ENCODE measurements around the gene DMD.

DNA sequence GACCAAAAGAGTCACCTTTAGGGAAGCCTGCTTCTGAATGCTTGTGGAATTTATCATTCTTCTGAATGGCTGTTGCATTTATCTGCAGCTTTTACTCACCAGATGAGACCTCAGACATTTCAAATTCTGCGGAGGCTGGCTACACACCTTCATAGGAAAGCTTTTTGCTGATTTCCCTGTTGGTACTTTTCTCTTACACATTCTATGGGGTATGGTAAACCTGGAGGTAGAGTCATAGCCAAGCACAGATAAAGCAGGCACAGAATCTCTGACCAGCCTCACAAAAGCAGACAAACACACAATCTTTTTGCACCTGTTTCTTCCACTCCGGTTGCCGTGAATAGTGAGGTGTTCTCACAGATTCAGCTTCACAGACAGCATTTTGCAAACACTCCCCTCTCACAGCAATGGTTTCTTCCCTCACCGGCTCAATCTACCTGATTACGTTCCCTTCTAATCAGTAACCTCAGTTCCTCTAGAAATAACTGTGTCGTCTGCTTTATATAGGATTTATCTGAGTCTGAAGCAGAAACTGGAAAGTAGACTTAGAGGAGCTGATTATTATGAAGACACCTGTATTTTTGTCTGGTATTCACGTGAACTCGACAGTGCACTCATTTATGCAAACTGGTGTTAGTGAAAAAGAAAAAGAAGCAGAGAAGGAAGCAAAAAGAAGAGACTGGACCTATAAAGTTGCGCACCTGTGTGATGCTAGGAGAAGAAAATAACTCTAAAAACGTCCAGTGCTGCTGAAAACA lies 83.1 kb downstream of the DMD start:
- TF ChIP-seq EZH2phosphoT487 (IDR thresholded peaks at IDR 0.05; ENCODE audit: insufficient read depth, low read depth): no peak
- TF ChIP-seq EZH2 (IDR thresholded peaks at IDR 0.05; ENCODE audit: insufficient read depth, poor library complexity, severe bottlenecking): no peak

Data from GM23248 (cell line).